Keratinocyte (primary cell): ENCODE measurements around the gene DUSP8. TPM values are rescaled to one million over a fixed set of nuclear protein-coding genes. Genes with fewer than 3 reads are reported as not detected.

Source experiments
- DNase-seq: peaks from one replicate; pipeline ENCODE4 v3.0.0-alpha.2; 2011; ENCODE audit warnings: low read depth, missing footprints, low spot score
- FAIRE-seq: peaks from 2 replicates; lab custom pipeline; 2011; peaks lifted over from hg19 to GRCh38; lab: Jason Lieb, UNC
- H2AFZ ChIP-seq: 2 replicates; pipeline ENCODE4 v1.6.0; 2012; ENCODE audit warnings: low read length, control low read depth, inconsistent platforms; ENCODE audit not compliant: control insufficient read depth
- H3K27ac ChIP-seq: 2 replicates; pipeline ENCODE4 v1.5.1; 2011; ENCODE audit warnings: low read length; ENCODE audit not compliant: control insufficient read depth, insufficient read depth
- H3K27me3 ChIP-seq: 3 replicates; pipeline ENCODE4 v1.6.0; 2011; ENCODE audit warnings: low read length; ENCODE audit not compliant: control insufficient read depth, insufficient read depth; ENCODE audit errors: extremely low read depth
- H3K36me3 ChIP-seq, 2 experiments: 2 replicates in 1 of 2; 3 replicates in 1 of 2; pipeline ENCODE4 v1.5.1; 2011; ENCODE audit warnings: low read length in 2 of 2, mild to moderate bottlenecking in 1 of 2; ENCODE audit not compliant: control insufficient read depth in 2 of 2, insufficient read depth in 2 of 2; ENCODE audit errors: extremely low read depth in 1 of 2
- H3K4me1 ChIP-seq: 3 replicates; pipeline ENCODE4 v1.5.1; 2011; ENCODE audit warnings: low read length; ENCODE audit not compliant: control insufficient read depth, insufficient read depth; ENCODE audit errors: extremely low read depth
- H3K4me2 ChIP-seq: 3 replicates; pipeline ENCODE4 v1.6.0; 2011; ENCODE audit warnings: low read depth, low read length; ENCODE audit not compliant: control insufficient read depth, insufficient read depth; ENCODE audit errors: extremely low read depth
- H3K4me3 ChIP-seq, 3 experiments: fragments of 200-600 bp in 1 of 3; sonication (generic) in 1 of 3; 2 replicates in 2 of 3; 3 replicates in 1 of 3; pipeline ENCODE4 v1.5.1; 2011 to 2016; ENCODE audit warnings: low read length in 3 of 3, mild to moderate bottlenecking in 3 of 3, control low read depth in 2 of 3, inconsistent platforms in 1 of 3, low read depth in 1 of 3, mixed read lengths in 1 of 3, mixed run types in 1 of 3, moderate library complexity in 1 of 3; ENCODE audit not compliant: control insufficient read depth in 2 of 3, insufficient read depth in 2 of 3; ENCODE audit errors: extremely low read depth in 1 of 3
- H3K79me2 ChIP-seq: 2 replicates; pipeline ENCODE4 v1.6.0; 2012; ENCODE audit warnings: low read length; ENCODE audit not compliant: control insufficient read depth, insufficient read depth
- H3K9ac ChIP-seq: 3 replicates; pipeline ENCODE4 v1.6.0; 2011; ENCODE audit warnings: low read length; ENCODE audit not compliant: control insufficient read depth, insufficient read depth; ENCODE audit errors: extremely low read depth
- H3K9me1 ChIP-seq: 3 replicates; pipeline ENCODE4 v1.6.0; 2011; ENCODE audit warnings: low read length; ENCODE audit not compliant: control insufficient read depth, insufficient read depth; ENCODE audit errors: extremely low read depth
- H3K9me3 ChIP-seq: 2 replicates; pipeline ENCODE4 v1.5.1; 2012; ENCODE audit warnings: low read depth, low read length; ENCODE audit not compliant: control insufficient read depth
- H4K20me1 ChIP-seq: 3 replicates; pipeline ENCODE4 v1.6.0; 2011; ENCODE audit warnings: low read length; ENCODE audit not compliant: control insufficient read depth, insufficient read depth; ENCODE audit errors: extremely low read depth
- CTCF ChIP-seq, 3 experiments: IDR thresholded peaks in 1 of 3; conservative IDR thresholded peaks in 1 of 3; optimal IDR thresholded peaks in 1 of 3; 2 replicates in 2 of 3; 3 replicates in 1 of 3; pipeline versions ENCODE3 to v1.5.1; 2011; ENCODE audit warnings: low read length in 3 of 3, mild to moderate bottlenecking in 3 of 3, moderate library complexity in 2 of 3, control low read depth in 1 of 3, inconsistent platforms in 1 of 3; ENCODE audit not compliant: insufficient read depth in 2 of 3; ENCODE audit errors: extremely low read depth in 1 of 3
- EZH2 ChIP-seq: IDR thresholded peaks from one replicate; pipeline ENCODE4 v1.6.1; 2012; ENCODE audit warnings: inconsistent platforms, mild to moderate bottlenecking, low read length, moderate library complexity
- dilution Hi-C: fragments of 300-500 bp; cut with MboI; formaldehyde crosslinking; loops from one replicate; pipeline ENCODE4 v1.7.0; 2020; ENCODE audit warnings: low sequenced_read_pairs; ENCODE audit not compliant: extremely low pct_ligation_motif_present
- polyA plus RNA-seq, 5 experiments: library from polyadenylated mRNA; depleted of rRNA in 3 of 5; stranded (reverse) in 3 of 5; stranded (forward) in 1 of 5; unstranded in 1 of 5; fragments of >200 nt; gene quantifications; 1 replicate in 1 of 5; 2 replicates in 3 of 5; 3 replicates in 1 of 5; pipeline versions ENCODE4 v1.2.1 to v1.2.3, GENCODE V29; 2011 to 2012; ENCODE audit warnings: missing spikeins in 2 of 5, low read depth in 1 of 5, low replicate concordance in 1 of 5

The DUSP8 gene
- polyA plus RNA-seq, 1 donor (not counting 4 experiments of a cell fraction or from before 2014, with no cell fraction given) = 0.58 TPM

GRCh38 chr11:1566381-1567051 is 5.6 kb downstream of the DUSP8 start:
- no peak overlapping the region for H3K4me3 ChIP-seq
- H3K27me3 ChIP-seq = peaks cover 17% of the 10 kb centered on the region
- FAIRE-seq (no peak), DNase-seq (no peak)
- dilution Hi-C loops = no loop called here
- H2AFZ ChIP-seq = no peak overlapping the region
- H3K4me2 ChIP-seq = no peak overlapping the region
- H3K9me3 ChIP-seq = no peaks in the 10 kb centered on the region
- no peaks in the 10 kb centered on the region for H3K79me2 ChIP-seq
- no peak for TF ChIP-seq EZH2
- peak in 1 of 3 experiments; percentile 6 for TF ChIP-seq CTCF (optimal IDR thresholded peaks at IDR 0.05 in 1 of 3, IDR thresholded peaks at IDR 0.05 in 1 of 3, conservative IDR thresholded peaks at IDR 0.05 in 1 of 3; ENCODE audit: extremely low read depth in 1 of 3, insufficient read depth in 2 of 3, low read length in 3 of 3)
- H3K9ac ChIP-seq = no peak overlapping the region
- no peaks in the 10 kb centered on the region for H3K9me1 ChIP-seq
- H4K20me1 ChIP-seq = peaks cover 2% of the 10 kb centered on the region
- H3K36me3 ChIP-seq = peaks cover 0 to 3% of the 10 kb centered on the region in 2 experiments
- H3K27ac ChIP-seq = no peak overlapping the region
- H3K4me1 ChIP-seq = no peaks in the 10 kb centered on the region

GRCh38 chr11:1565904-1566247 is 6.2 kb downstream of the DUSP8 start:
- H3K36me3 ChIP-seq = peaks cover 0 to 3% of the 10 kb centered on the region in 2 experiments
- no peak overlapping the region for H3K9ac ChIP-seq
- H3K9me1 ChIP-seq = no peaks in the 10 kb centered on the region
- H4K20me1 ChIP-seq = peaks cover 2% of the 10 kb centered on the region
- no peak for TF ChIP-seq CTCF (optimal IDR thresholded peaks at IDR 0.05 in 1 of 3, IDR thresholded peaks at IDR 0.05 in 1 of 3, conservative IDR thresholded peaks at IDR 0.05 in 1 of 3; ENCODE audit: extremely low read depth in 1 of 3, insufficient read depth in 2 of 3, low read length in 3 of 3)
- no peak for TF ChIP-seq EZH2
- DNase-seq (no peak), FAIRE-seq (no peak)
- no peak overlapping the region for H3K27ac ChIP-seq
- dilution Hi-C loops = no loop called here
- H3K27me3 ChIP-seq = peaks cover 13% of the 10 kb centered on the region
- H3K4me1 ChIP-seq = no peaks in the 10 kb centered on the region
- H2AFZ ChIP-seq = no peak overlapping the region
- H3K4me3 ChIP-seq = no peak overlapping the region
- no peaks in the 10 kb centered on the region for H3K79me2 ChIP-seq
- H3K4me2 ChIP-seq = no peak overlapping the region
- H3K9me3 ChIP-seq = no peaks in the 10 kb centered on the region
